GM12878 (cell line): ENCODE results near the gene CRB2.

Experiments
- CBFB ChIP-seq: IDR thresholded peaks from 2 replicates; pipeline ENCODE4 v1.6.1; 2016; ENCODE audit warnings: antibody characterized with exemption, low read depth
- MEF2A ChIP-seq: IDR thresholded peaks from 2 replicates; pipeline ENCODE4 v1.6.1; 2011; ENCODE audit warnings: low read depth, mild to moderate bottlenecking, low read length, moderate library complexity; ENCODE audit not compliant: insufficient read depth
- TF ChIP-seq, protein P1 (sequence below), 3 experiments: IDR thresholded peaks in 2 of 3; conservative IDR thresholded peaks in 1 of 3; 2 replicates each; pipeline ENCODE4 v1.5.1; 2011; ENCODE audit warnings: low read depth in 3 of 3, low read length in 3 of 3, mild to moderate bottlenecking in 3 of 3, control low read depth in 2 of 3, moderate library complexity in 2 of 3, inconsistent platforms in 1 of 3, mixed read lengths in 1 of 3; ENCODE audit not compliant: control insufficient read depth in 2 of 3, insufficient read depth in 1 of 3; ENCODE audit errors: extremely low read depth in 1 of 3

DNA sequence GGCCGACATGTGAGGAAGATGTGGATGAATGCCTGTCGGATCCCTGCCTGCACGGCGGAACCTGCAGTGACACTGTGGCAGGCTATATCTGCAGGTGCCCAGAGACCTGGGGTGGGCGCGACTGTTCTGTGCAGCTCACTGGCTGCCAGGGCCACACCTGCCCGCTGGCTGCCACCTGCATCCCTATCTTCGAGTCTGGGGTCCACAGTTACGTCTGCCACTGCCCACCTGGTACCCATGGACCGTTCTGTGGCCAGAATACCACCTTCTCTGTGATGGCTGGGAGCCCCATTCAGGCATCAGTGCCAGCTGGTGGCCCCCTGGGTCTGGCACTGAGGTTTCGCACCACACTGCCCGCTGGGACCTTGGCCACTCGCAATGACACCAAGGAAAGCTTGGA, 14.1 kb downstream of the CRB2 start:
- TF ChIP-seq CBFB (no peak), MEF2A (no peak)
- TF ChIP-seq, protein P1, sequence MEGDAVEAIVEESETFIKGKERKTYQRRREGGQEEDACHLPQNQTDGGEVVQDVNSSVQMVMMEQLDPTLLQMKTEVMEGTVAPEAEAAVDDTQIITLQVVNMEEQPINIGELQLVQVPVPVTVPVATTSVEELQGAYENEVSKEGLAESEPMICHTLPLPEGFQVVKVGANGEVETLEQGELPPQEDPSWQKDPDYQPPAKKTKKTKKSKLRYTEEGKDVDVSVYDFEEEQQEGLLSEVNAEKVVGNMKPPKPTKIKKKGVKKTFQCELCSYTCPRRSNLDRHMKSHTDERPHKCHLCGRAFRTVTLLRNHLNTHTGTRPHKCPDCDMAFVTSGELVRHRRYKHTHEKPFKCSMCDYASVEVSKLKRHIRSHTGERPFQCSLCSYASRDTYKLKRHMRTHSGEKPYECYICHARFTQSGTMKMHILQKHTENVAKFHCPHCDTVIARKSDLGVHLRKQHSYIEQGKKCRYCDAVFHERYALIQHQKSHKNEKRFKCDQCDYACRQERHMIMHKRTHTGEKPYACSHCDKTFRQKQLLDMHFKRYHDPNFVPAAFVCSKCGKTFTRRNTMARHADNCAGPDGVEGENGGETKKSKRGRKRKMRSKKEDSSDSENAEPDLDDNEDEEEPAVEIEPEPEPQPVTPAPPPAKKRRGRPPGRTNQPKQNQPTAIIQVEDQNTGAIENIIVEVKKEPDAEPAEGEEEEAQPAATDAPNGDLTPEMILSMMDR (IDR thresholded peaks at IDR 0.05 in 2 of 3, conservative IDR thresholded peaks at IDR 0.05 in 1 of 3; ENCODE audit: control insufficient read depth in 2 of 3, extremely low read depth in 1 of 3, insufficient read depth in 1 of 3, low read depth in 3 of 3, low read length in 3 of 3): no peak
